HEK293 (cell line): ENCODE results near the gene RNF151.

Source experiments
- EGR2 ChIP-seq: fragments of 450-650 bp; formaldehyde crosslinking; IDR thresholded peaks from 2 replicates; pipeline ENCODE4 v1.5.1; 2016; ENCODE audit warnings: low read depth, missing biosample characterization, missing genetic modification characterization
- IKZF3 ChIP-seq: fragments of 450-650 bp; IDR thresholded peaks from 2 replicates; pipeline ENCODE4 v1.5.0; 2018; ENCODE audit warnings: missing biosample characterization, mild to moderate bottlenecking, missing genetic modification characterization, moderate library complexity
- INSM2 ChIP-seq: fragments of 450-650 bp; formaldehyde crosslinking; IDR thresholded peaks from 2 replicates; pipeline ENCODE4 v1.5.1; 2016; ENCODE audit warnings: missing biosample characterization, missing genetic modification characterization
- KLF1 ChIP-seq: fragments of 450-650 bp; formaldehyde crosslinking; IDR thresholded peaks from 2 replicates; pipeline ENCODE4 v1.5.1; 2016; ENCODE audit warnings: missing biosample characterization, missing genetic modification characterization
- KLF9 ChIP-seq: fragments of 450-650 bp; formaldehyde crosslinking; IDR thresholded peaks from 2 replicates; pipeline ENCODE4 v1.5.1; 2016; ENCODE audit warnings: missing biosample characterization, missing genetic modification characterization, low read depth
- PATZ1 ChIP-seq: fragments of 450-650 bp; formaldehyde crosslinking; IDR thresholded peaks from 2 replicates; pipeline ENCODE4 v1.5.1; 2016; ENCODE audit warnings: missing biosample characterization, missing genetic modification characterization
- REST ChIP-seq: fragments of 450-650 bp; formaldehyde crosslinking; IDR thresholded peaks from 2 replicates; pipeline ENCODE4 v1.5.1; 2016; ENCODE audit warnings: missing biosample characterization, missing genetic modification characterization
- SCRT1 ChIP-seq: fragments of 450-650 bp; formaldehyde crosslinking; IDR thresholded peaks from 2 replicates; pipeline ENCODE4 v1.5.1; 2016; ENCODE audit warnings: missing biosample characterization, missing genetic modification characterization, borderline replicate concordance
- WT1 ChIP-seq: fragments of 450-650 bp; formaldehyde crosslinking; IDR thresholded peaks from 2 replicates; pipeline ENCODE4 v1.5.1; 2016; ENCODE audit warnings: missing biosample characterization, missing genetic modification characterization
- ZBTB6 ChIP-seq: fragments of 450-650 bp; formaldehyde crosslinking; IDR thresholded peaks from 2 replicates; pipeline ENCODE4 v1.5.1; 2017; ENCODE audit warnings: missing biosample characterization, missing genetic modification characterization
- ZFHX2 ChIP-seq: fragments of 450-650 bp; formaldehyde crosslinking; conservative IDR thresholded peaks from 2 replicates; pipeline ENCODE4 v1.5.1; 2016; ENCODE audit warnings: missing biosample characterization, missing genetic modification characterization
- ZFP37 ChIP-seq: fragments of 450-650 bp; formaldehyde crosslinking; IDR thresholded peaks from 2 replicates; pipeline ENCODE4 v1.5.1; 2016; ENCODE audit warnings: missing biosample characterization, missing genetic modification characterization
- ZNF112 ChIP-seq: fragments of 450-650 bp; formaldehyde crosslinking; IDR thresholded peaks from 2 replicates; pipeline ENCODE4 v1.5.0; 2017; ENCODE audit warnings: missing biosample characterization, missing genetic modification characterization
- ZNF23 ChIP-seq: fragments of 450-650 bp; formaldehyde crosslinking; IDR thresholded peaks from 2 replicates; pipeline ENCODE4 v1.5.1; 2016; ENCODE audit warnings: missing biosample characterization, missing genetic modification characterization, borderline replicate concordance
- ZNF341 ChIP-seq: fragments of 450-650 bp; formaldehyde crosslinking; IDR thresholded peaks from 2 replicates; pipeline ENCODE4; 2016; ENCODE audit warnings: low read depth, missing biosample characterization, missing genetic modification characterization
- ZNF654 ChIP-seq: fragments of 450-650 bp; formaldehyde crosslinking; IDR thresholded peaks from 2 replicates; pipeline ENCODE4 v1.5.1; 2016; ENCODE audit warnings: low read depth, missing biosample characterization, missing genetic modification characterization
- ZNF664 ChIP-seq: fragments of 450-650 bp; formaldehyde crosslinking; IDR thresholded peaks from 2 replicates; pipeline ENCODE4 v1.5.1; 2016; ENCODE audit warnings: missing biosample characterization, missing genetic modification characterization
- TF ChIP-seq, protein P1 (sequence below): fragments of 450-650 bp; formaldehyde crosslinking; IDR thresholded peaks from 2 replicates; pipeline ENCODE4 v1.5.1; 2017; ENCODE audit warnings: missing biosample characterization, missing genetic modification characterization
- TF ChIP-seq, protein P2 (sequence below): fragments of 450-650 bp; formaldehyde crosslinking; IDR thresholded peaks from 2 replicates; pipeline ENCODE4 v1.5.1; 2016; ENCODE audit warnings: missing biosample characterization, missing genetic modification characterization
- TF ChIP-seq, protein P3 (sequence below): fragments of 450-650 bp; formaldehyde crosslinking; IDR thresholded peaks from 2 replicates; pipeline ENCODE4 v1.5.1; 2017; ENCODE audit warnings: missing biosample characterization, mild to moderate bottlenecking, missing genetic modification characterization, moderate library complexity
- TF ChIP-seq, protein P4 (sequence below): fragments of 450-650 bp; formaldehyde crosslinking; IDR thresholded peaks from 2 replicates; pipeline ENCODE4 v1.5.1; 2016; ENCODE audit warnings: missing biosample characterization, missing genetic modification characterization

The RNF151 gene

DNA sequence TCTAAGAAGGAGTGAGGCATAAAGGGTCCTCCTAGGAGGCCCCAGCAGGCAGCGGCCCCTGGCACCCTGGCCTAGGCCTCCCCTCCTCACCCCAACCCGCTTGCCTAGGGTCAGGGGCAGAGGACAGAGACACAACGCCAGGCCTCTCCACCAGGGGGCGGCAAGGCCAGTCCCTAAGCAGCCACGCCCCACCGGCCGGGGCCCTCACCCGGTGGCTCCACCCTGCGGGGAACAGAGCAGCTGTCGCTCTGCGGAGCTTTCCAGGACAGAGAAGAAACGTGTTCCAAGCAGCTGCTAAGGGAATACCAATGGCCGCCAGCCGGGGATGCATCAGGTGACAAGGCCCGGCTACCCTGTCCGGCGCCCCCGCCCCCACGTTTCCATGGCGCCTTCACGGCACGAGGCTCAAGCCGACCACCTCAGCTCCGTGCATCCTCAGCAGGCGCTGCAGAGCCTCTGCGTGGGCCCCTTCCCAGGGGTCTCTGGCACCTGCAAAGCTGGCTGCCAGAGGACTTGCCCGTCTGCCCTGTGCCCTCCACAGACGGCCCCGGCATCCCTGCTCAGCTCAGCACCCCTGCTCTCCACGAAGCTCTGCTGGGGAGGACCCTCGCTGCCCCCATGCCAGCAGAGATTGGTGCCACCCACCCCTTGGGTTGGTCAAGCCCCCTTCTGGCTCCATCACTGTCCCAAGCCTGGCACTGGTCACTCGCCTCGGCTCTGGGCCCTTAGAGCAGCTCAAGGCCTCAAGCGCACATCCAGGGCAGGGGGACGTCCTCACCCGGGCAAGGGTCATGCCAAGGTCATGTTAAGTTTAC lies 37.4 kb downstream of the RNF151 start (continued):
- TF ChIP-seq ZBTB6 (peak; percentile 12; the same call in 1 of the 2 replicates), ZNF341 (tag by site-specific recombination) (no peak), ZNF654 (peak; percentile 35; the same call in 1 of the 2 replicates), ZFHX2 (tag by site-specific recombination) (no peak), KLF9 (tag by site-specific recombination) (peak; percentile 97), ZNF112 (tag by site-specific recombination) (no peak), REST (tag by site-specific recombination) (peak; percentile 53; the same call in 1 of the 2 replicates), EGR2 (tag by site-specific recombination) (no peak), PATZ1 (tag by site-specific recombination) (peak; percentile 72), IKZF3 (tag by site-specific recombination) (no peak; the same call in 1 of the 2 replicates), ZNF23 (tag by site-specific recombination) (no peak), WT1 (no peak), INSM2 (tag by site-specific recombination) (no peak), SCRT1 (tag by site-specific recombination) (peak; percentile 29; the same call in 1 of the 2 replicates), KLF1 (tag by site-specific recombination) (peak; percentile 95), ZFP37 (tag by site-specific recombination) (no peak), ZNF664 (tag by site-specific recombination) (no peak)
- TF ChIP-seq, protein P1, sequence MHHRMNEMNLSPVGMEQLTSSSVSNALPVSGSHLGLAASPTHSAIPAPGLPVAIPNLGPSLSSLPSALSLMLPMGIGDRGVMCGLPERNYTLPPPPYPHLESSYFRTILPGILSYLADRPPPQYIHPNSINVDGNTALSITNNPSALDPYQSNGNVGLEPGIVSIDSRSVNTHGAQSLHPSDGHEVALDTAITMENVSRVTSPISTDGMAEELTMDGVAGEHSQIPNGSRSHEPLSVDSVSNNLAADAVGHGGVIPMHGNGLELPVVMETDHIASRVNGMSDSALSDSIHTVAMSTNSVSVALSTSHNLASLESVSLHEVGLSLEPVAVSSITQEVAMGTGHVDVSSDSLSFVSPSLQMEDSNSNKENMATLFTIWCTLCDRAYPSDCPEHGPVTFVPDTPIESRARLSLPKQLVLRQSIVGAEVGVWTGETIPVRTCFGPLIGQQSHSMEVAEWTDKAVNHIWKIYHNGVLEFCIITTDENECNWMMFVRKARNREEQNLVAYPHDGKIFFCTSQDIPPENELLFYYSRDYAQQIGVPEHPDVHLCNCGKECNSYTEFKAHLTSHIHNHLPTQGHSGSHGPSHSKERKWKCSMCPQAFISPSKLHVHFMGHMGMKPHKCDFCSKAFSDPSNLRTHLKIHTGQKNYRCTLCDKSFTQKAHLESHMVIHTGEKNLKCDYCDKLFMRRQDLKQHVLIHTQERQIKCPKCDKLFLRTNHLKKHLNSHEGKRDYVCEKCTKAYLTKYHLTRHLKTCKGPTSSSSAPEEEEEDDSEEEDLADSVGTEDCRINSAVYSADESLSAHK (tag by site-specific recombination), result no peak
- TF ChIP-seq, protein P2, sequence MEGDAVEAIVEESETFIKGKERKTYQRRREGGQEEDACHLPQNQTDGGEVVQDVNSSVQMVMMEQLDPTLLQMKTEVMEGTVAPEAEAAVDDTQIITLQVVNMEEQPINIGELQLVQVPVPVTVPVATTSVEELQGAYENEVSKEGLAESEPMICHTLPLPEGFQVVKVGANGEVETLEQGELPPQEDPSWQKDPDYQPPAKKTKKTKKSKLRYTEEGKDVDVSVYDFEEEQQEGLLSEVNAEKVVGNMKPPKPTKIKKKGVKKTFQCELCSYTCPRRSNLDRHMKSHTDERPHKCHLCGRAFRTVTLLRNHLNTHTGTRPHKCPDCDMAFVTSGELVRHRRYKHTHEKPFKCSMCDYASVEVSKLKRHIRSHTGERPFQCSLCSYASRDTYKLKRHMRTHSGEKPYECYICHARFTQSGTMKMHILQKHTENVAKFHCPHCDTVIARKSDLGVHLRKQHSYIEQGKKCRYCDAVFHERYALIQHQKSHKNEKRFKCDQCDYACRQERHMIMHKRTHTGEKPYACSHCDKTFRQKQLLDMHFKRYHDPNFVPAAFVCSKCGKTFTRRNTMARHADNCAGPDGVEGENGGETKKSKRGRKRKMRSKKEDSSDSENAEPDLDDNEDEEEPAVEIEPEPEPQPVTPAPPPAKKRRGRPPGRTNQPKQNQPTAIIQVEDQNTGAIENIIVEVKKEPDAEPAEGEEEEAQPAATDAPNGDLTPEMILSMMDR (tag by site-specific recombination), result peak; percentile 99
- TF ChIP-seq, protein P3, sequence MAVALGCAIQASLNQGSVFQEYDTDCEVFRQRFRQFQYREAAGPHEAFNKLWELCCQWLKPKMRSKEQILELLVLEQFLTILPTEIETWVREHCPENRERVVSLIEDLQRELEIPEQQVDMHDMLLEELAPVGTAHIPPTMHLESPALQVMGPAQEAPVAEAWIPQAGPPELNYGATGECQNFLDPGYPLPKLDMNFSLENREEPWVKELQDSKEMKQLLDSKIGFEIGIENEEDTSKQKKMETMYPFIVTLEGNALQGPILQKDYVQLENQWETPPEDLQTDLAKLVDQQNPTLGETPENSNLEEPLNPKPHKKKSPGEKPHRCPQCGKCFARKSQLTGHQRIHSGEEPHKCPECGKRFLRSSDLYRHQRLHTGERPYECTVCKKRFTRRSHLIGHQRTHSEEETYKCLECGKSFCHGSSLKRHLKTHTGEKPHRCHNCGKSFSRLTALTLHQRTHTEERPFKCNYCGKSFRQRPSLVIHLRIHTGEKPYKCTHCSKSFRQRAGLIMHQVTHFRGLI (tag by site-specific recombination), result peak; percentile 41; the same call in 1 of the 2 replicates
- TF ChIP-seq, protein P4, sequence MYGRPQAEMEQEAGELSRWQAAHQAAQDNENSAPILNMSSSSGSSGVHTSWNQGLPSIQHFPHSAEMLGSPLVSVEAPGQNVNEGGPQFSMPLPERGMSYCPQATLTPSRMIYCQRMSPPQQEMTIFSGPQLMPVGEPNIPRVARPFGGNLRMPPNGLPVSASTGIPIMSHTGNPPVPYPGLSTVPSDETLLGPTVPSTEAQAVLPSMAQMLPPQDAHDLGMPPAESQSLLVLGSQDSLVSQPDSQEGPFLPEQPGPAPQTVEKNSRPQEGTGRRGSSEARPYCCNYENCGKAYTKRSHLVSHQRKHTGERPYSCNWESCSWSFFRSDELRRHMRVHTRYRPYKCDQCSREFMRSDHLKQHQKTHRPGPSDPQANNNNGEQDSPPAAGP, result 0 out of 2 replicates have a peak, but pooled peaks have one; percentile 47
